ENCODE data around the gene STUM. TPM values are rescaled to one million over a fixed set of nuclear protein-coding genes. Genes with fewer than 3 reads are reported as not detected.
A peak's percentile ranks its signal among the peaks of the same experiment; 100 is the strongest.

Gene STUM
- total RNA-seq, 1 donor from 2014 or later = 0.86 TPM

DNA sequence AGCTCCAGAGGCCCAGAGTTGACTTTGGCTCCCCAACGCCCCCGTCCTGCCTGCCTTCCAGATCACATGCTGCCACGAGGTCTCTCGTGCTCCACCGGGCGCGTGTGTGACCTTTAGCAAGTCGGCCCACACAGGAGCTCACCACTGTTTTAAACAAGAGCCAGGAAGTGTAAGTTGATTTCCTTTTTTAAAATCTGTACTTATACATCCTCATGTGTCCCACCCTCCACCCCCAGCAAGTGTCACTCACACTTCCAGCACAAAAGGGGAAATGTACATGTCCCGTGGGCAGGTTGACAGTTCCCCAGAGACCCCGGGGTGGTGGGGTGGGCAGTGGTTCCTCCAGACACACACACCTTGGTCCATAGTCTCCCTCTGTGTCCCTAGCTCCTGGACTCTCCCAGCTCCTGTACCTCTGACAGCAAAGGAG lies 84.4 kb downstream of the STUM start:
- Mint-ChIP-seq H3K36me3 (ENCODE audit: low read depth) (no peaks in the 10 kb centered on the region), H3K27me3 (ENCODE audit: low read depth) (no peaks in the 10 kb centered on the region), H3K4me3 (no peak overlapping the region), H3K27ac (ENCODE audit: unreplicated experiment) (no peak overlapping the region), H3K9me3 (no peaks in the 10 kb centered on the region), H3K4me1 (peaks cover 25% of the 10 kb centered on the region)
- TF ChIP-seq CTCF (conservative IDR thresholded peaks at IDR 0.05) = no peak
- no peak for DNase-seq (ENCODE audit: low read depth, low spot score)

DNA sequence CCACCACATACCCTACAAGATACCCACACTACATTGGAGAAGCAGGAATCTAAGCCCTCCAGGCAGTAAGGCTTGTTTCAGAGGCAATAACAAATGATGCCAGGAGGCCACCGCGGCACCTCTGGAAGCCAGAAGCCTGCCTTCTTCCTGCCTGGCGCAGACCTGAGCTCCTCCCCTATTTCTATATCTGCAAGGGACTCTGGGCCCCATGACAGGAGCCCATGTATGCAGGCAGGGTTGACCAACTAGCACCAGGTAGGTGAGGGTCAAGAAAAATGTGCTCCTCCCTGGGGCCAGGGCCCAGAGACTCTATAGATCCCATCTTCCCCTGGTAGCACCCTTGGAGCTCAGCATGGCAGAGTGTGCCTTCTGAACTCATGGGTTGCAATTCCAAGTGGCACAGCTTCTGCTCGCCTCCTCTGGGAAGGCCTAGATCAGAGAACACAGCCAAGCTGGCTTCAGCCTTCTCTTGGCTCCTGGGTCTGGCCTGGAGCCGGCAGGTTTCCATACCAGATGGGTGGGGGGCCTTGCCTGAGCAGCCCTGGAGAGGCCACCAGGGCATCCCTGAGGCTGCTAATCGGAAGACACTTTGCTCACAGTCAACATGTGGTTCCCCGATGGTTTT lies 85.1 kb downstream of the STUM start:
- H3K27me3 Mint-ChIP-seq (ENCODE audit: low read depth) = no peaks in the 10 kb centered on the region
- no peak overlapping the region for H3K27ac Mint-ChIP-seq (ENCODE audit: unreplicated experiment)
- no peak for DNase-seq (ENCODE audit: low read depth, low spot score)
- no peaks in the 10 kb centered on the region for H3K9me3 Mint-ChIP-seq
- H3K4me3 Mint-ChIP-seq = no peak overlapping the region
- TF ChIP-seq CTCF (conservative IDR thresholded peaks at IDR 0.05) = no peak
- H3K36me3 Mint-ChIP-seq (ENCODE audit: low read depth) = no peaks in the 10 kb centered on the region
- H3K4me1 Mint-ChIP-seq = peaks cover 21% of the 10 kb centered on the region

DNA sequence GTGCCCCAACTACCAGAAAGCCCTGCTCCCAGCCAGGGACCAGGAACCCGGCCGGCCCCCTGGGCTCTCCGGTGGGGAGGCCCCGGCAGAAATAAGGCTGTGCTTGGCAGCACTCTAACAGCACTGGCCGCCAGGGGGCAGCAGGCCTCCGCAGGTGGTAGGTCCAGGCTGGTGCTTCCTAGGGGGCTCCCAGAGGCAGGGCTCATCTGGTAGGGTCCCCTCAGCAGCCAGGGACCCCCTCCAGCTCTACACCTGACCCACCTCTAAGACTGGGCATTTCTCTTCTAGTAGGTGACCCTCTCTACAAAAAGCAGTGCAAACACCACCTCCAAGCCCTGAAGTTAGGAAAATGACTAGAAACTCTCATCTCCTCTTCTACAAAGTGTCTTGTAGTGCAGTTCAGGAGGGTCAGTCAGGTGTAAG lies 85.6 kb downstream of the STUM start:
- Mint-ChIP-seq H3K4me3 (no peak overlapping the region), H3K27ac (ENCODE audit: unreplicated experiment) (no peak overlapping the region), H3K36me3 (ENCODE audit: low read depth) (no peaks in the 10 kb centered on the region), H3K27me3 (ENCODE audit: low read depth) (no peaks in the 10 kb centered on the region), H3K9me3 (no peaks in the 10 kb centered on the region), H3K4me1 (peaks cover 16% of the 10 kb centered on the region)
- TF ChIP-seq CTCF (conservative IDR thresholded peaks at IDR 0.05) = peak; percentile 99
- peak; percentile 82 for DNase-seq (ENCODE audit: low read depth, low spot score)

DNA sequence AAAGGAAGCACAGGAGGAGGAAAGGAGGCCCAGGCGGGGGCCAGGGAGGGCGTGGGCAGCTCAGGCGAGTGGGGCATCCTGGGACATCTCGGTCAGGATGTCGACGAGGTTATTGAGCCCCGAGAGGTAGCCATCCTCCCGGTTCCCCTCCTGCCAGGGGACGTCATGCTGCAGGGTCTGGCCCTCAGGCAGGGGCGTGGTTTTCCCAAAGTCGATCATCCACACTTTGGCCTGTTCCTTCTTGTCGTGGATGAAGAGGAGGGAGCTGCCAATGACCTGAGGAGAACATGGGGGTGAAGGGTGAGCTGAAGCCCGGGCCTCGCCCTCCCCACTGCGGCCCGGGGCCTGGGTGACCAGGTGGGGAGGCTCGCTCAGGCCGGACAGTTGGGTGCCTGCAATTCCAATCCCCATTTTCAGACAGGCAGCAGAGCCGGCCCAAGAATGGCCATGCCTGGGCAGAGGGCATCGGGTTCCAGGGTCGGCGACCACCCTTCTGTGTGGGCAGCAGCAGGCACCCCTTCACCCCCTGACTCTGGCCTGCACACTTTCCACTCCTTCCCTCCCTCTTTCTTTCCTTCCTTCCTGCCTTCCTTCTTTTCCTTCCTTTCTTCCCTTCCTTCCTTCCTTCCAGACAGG lies 86.2 kb downstream of the STUM start:
- Mint-ChIP-seq H3K27ac (ENCODE audit: unreplicated experiment) (no peak overlapping the region), H3K4me3 (no peak overlapping the region), H3K4me1 (peaks cover 15% of the 10 kb centered on the region), H3K9me3 (no peaks in the 10 kb centered on the region), H3K27me3 (ENCODE audit: low read depth) (no peaks in the 10 kb centered on the region), H3K36me3 (ENCODE audit: low read depth) (no peaks in the 10 kb centered on the region)
- TF ChIP-seq CTCF (conservative IDR thresholded peaks at IDR 0.05) = no peak
- no peak for DNase-seq (ENCODE audit: low read depth, low spot score)

GRCh38 chr1:226635456-226635941 lies 86.9 kb downstream of the STUM start:
- Mint-ChIP-seq H3K27ac (ENCODE audit: unreplicated experiment) (no peak overlapping the region), H3K4me3 (no peak overlapping the region), H3K36me3 (ENCODE audit: low read depth) (no peaks in the 10 kb centered on the region), H3K4me1 (peaks cover 18% of the 10 kb centered on the region), H3K27me3 (ENCODE audit: low read depth) (no peaks in the 10 kb centered on the region), H3K9me3 (no peaks in the 10 kb centered on the region)
- no peak for DNase-seq (ENCODE audit: low read depth, low spot score)
- no peak for TF ChIP-seq CTCF (conservative IDR thresholded peaks at IDR 0.05)
